HTERT RPE-1 (cell line): ENCODE measurements around the gene LATS1.
"Not testable (repeated sequence)": the region's sequence is repeated elsewhere in the genome, so short reads cannot be mapped to it uniquely, and the experiment has no call there.

Source experiments
- in situ Hi-C: fragments of 300-500 bp; cut with MboI; formaldehyde crosslinking; loops from 4 replicates; pipeline ENCODE4 v1.14.3; 2020; ENCODE audit warnings: low sequenced_read_pairs

The LATS1 gene

DNA sequence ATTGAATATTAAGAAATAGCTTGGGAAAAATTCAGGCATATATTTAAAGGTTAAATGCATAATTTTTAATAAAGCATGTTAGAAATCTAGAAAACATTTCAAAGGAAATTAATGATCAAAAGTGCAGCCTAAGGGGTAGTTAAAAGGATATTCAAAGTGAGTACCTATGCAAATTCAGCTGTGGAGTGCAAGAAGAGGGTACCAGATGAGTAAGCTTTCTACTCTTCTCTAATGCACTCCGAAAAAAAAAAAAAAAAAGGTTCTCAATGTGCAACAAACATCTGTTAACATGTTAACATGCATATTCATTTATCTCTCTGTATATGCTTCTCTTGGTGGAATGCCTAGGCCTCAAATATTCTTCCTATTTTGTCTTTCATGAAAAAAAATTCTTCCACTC, 37.4 kb downstream of the LATS1 start:
- in situ Hi-C loops: no loop called here

DNA sequence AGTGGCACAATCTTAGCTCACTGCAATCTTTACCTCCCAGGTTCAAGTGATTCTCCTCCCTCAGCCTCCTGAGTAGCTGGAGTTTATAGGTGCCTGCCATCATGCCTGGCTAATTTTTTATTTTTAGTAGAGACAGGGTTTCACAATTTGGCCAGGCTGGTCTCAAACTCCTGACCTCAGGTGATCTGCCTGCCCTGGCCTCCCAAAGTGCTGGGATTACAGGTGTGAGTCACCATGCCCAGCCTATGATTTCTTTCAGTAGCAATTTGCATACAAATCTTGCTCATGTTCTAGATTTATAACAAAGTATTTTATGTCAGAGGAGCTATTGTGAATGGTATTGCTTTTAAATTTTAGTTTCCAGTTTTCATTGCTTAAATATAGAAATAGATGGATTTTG, 45.6 kb downstream of the LATS1 start:
- in situ Hi-C loops: not testable (repeated sequence)

DNA sequence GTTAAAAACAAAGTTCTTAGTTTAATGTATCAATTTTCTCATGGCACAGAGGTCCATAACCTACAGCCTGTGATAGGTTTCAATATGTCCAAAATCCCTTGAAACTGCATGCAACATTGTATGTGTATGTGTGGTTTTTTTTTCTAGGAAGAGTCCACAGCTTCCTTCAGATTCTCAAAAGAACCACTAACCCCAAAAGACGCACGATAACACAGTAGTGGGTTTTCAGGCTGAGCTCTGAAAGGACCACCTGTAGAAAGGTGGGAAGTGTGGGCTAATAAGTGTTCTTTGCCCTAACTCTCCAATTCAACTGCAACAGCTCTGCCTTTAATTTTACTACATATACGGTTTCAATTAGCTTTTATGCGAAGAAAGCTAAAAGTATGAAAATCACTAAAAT, 57.9 kb downstream of the LATS1 start:
- in situ Hi-C loops: no loop called here

DNA sequence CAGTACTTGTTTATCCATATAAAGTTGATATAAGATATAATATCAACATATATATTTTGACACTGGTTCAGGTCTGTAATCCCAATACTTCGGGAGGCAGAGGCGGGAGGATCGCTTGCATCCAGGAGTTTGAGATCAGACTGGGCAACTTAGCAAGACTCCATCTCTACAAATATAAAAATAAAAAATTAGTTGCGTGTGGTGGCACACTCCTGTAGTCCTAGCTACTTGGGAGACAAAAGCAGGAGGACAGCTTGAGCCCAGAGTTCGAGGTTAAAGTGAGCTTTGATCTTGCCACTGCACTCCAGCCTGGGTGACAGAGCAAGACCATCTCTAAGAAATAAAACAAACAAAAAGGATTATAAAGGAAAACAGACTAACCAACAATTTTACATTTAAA, 60.5 kb downstream of the LATS1 start:
- in situ Hi-C loops: no loop called here

DNA sequence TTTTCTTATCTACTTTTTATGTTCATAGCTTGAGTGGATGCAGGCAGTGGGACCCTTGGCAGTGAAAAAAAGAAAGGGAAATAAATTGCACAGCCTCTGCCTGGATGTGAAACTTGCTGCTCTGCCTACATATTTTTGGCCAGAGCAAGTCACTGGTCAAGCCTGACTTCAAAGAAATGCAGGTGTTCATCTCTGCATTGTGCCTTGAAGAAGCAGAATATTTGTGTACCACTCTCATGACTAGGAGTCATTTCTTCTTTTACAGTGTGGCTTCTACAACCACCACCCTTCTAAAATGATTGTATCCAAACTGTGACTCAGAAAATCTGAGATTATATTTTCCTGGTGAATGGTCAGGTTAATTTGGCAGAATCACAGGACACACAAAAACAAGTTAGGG, 66.8 kb downstream of the LATS1 start:
- in situ Hi-C loops: no loop called here

DNA sequence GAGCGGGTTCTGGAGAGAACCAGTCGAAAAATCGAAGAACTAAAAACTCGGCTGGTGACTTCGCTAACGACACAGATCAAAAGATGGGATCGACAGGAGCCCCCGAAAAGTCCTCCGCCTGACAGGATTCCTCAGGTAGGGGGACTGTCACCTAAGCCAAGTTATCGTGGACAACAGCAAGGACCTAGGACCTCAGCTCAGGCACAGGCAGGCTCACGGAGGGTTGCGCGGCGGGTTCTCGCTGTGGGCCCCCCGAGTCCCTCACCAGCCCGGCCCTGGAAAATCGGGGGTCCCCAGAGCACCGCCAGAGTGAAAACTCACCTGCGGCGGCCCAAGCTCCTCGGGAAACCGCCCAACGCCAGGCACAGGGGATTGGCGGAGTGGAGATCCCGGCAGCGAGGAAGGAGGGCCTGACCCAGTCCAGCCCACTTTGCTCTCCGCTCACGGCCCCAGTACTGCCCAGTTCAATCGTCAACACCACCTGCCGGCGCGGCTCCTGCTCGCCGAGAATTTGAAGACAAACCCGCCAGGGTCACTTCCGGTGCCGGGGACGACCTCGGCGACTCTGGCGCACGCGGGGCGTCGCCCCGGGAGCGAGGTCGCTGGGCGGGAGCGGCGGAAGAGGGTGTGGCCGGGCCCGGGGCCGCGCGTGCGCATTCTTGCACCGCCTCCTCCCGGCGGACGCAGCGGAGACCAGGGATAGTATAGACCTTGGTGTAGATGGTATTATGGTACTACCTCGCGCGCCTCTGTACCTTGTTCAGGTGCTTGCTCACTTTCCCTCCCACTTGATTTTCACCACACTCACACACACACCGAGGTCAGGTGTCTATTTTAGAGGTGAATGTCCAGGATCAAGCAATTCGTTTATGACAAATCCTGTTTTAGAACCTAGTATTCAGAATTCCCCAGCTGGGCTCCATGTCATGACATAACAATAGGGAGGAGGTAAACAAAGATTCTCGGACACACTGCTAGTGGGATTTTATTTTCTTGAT, 69.5 kb downstream of the LATS1 start, which contains the start of gene KATNA1:
Gene KATNA1, minus strand, starts transcription at position 567 of the 998 bp plus-strand sequence. CDS start 10,167 bp downstream, outside the sequence.
- in situ Hi-C loops: no loop called here

DNA sequence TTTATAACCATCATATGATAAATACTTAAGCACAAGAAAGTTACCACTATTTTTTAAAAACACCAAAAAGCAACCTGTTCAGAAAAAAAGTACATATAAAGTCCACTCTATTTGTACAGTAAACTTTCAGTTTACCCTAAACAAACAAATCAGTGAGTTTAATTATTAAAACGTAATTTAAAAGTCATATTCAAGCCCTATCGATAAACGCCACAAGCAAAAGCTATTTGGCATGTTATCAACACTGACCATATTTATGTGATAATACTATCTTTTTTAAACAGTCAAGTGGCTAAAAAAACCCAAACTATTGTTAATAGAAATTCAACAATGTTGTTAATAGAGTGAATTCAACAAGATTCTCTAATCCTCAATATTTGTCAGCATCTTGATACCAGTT, 71.3 kb downstream of the LATS1 start:
- in situ Hi-C loops: no loop called here

DNA sequence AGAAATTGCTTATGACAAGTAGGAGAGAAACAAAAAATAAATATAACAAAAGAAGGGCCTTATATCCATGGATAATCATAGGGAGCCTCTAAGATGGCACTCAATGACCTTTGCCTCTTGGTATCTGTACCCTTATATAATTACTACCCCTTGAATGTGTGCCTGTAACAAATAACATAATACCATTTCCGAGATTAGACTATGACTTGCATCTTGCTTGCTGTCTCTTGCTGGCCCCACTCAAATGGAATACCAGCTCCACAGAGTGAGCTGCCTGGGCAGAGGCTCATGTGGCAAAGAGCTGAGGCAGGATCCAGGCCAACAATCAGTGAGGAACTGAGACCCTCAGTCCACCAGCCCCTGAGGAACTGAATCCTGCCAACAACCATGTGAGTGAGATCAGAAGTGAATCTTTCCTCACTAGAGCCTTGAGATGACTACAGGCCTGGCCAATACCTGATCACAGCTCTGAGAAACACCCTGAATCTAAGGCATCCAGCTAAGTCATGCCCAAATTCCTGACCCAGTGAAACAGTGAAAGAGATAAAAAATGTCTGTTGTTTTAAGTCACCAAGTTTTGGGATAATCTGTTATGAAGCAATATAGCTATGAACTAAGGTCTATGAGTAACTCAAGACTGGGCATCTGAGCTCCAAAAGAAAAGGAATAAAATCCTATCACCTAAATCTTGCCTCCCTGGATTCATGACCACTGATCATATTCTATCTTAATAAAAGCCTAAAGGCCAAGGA, 74.9 kb downstream of the LATS1 start:
- in situ Hi-C loops: no loop called here

DNA sequence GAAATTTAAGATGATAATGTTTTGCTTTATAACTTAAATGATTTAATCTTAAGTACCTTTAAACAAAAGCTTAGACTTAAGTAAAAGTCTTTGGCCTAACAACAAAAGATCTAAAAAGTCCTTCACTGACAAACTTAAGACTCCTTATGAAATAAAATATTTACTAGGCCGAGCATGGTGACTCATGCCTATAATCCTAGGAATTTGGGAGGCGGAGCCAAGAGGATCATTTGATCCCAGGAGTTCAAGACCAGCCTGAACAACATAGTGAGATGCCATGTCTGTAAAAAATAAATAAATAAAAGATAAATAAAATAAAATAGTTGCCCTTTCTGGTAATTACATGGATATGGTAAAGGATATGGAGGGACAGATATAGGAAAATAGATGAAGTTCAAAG, 81.8 kb downstream of the LATS1 start:
- in situ Hi-C loops: no loop called here

DNA sequence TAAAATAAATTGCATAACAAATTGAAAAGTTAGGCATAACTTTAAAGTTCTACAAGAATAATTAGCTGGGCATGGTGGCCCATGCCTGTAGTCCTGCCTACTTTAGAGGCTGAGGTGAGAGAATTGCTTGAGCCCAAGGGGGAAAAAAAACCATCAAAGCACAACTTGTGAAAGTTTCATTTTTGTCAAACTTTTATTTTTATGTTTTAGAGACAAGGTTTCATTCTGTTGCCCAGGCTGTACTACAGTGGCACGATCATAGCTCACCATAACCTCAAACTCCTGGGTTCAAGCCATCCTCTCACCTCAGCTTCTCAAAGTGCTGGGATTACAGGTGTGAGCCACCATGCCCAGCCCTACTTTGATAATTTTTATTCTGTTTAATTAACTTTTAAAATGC, 83.6 kb downstream of the LATS1 start:
- in situ Hi-C loops: no loop called here

DNA sequence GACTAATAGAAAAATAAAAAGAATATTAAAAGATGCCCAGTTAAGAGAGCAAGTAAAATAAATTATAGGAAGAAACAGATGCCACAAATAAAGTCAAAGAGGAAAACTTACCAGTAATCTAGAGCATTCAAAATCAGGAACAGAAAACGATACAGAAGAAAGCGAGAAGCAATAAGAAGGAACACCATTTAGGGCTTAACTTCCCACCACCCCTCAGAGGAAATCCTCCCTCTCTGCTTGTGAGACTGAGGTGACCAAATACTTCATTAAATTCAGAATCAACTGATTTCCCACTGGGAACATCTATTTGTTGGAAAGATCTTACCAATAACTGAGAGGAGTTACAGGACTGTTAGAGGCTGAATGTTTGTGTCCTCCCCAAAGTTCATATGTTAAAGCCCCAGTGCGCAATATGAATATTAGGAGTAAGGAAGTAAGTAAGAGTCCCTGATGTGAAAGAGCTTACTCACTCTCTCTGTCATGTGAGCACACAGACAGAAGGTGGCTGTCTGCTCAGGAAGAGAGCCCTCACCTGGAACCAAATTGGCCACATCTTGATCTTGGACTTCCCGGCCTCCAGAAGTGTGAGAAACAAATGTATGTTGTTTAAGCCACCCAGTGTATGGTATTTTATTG, 88.9 kb downstream of the LATS1 start:
- in situ Hi-C loops: no loop called here

DNA sequence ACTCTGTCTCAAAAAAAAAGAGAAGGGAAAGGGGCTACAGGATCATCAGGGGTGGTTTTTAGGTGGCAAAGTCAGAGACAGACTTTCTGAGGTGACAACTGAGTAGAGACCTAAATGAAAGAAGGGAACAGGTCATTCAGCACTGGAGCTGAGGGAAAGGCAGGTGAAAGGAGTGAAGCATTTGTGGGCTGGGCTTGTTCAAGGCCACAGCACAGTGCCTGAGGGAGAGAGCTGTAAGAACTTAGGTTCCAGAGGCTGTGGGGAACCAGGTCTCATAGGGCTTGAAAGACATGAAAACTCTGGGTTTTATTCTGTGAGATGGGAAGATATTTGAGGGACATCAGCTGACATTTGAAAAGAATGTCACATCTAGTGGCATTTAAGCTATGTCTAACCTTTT, 90.2 kb downstream of the LATS1 start:
- in situ Hi-C loops: no loop called here

DNA sequence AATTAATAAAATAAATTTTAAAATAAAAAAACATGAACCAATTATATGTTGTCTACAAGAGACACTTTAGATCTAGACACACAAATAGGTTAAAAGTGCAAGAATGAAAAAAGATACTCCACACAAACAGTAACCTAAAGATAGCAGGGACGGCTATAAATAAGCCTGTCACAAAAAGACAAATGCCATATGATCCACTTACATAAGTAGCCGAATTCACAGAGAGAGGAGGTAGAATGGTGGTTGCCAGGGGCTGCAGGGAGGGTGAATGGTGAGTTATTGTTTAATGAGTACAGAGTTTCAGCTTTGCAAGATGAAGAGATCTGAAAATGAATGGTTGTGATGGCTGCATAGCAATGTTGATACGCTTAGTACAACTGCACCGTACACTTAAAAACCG, 102.1 kb downstream of the LATS1 start:
- in situ Hi-C loops: no loop called here

DNA sequence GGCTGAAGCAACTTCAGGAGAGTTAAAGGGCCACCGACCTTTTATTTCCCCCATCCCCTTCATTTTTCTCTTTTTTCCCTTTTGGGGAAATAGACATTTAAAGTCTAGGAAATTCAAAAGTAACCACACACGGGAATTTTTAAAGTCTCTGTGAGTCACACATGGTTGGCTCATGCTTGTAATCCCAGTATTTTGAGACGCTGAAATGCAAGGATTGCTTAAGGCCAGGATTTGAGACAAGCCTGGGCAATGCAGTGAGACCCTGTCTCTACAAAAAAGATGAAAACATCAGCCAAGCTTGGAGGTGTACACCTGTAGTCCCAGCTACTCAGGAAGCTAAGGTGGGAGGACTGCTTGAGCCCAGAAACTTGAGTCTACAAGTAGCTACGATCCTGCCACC, 103.6 kb downstream of the LATS1 start:
- in situ Hi-C loops: no loop called here

DNA sequence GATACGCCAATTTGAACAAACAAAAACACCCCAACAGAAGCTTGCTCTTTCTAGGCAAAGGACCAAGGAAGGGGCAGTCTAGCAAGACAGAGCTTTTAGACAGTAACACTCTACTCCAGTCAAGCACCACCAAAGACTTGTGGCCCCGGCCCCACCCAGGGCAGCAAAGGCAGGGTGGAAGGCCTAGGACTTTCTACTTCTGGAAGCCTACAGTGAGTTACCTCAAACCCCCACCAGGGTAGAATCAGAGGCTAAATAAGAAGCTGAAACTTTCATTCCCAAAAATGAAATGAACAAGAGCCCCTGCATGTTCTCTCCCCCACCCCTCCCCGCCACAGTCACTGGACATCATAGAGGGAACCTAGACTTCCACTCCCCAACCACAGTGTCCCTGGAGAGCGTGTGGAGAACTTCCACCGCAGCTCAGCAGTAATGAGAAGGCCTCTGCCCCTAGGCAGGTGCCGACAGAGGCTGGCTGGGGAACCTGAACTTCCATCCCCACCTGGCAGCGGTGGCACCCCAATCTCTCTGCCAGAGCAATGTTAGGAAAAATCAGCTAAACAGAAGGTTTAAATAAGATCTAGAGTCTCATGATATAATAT, 109.4 kb downstream of the LATS1 start:
- in situ Hi-C loops: no loop called here
